OCI-LY3 (cell line): Measurements from ENCODE around the gene LRRC19.

Experiments
- H2AFZ ChIP-seq: fragments of 200-600, 300-600 bp; shearing (Covaris generic); 2 replicates; pipeline ENCODE4 v1.6.0; 2014; ENCODE audit warnings: antibody characterized with exemption, low read depth, low read length
- H3K27ac ChIP-seq: fragments of 200-600, 300-600 bp; sonication (generic); 2 replicates; pipeline ENCODE4 v1.5.1; 2014; ENCODE audit warnings: mild to moderate bottlenecking, low read length, moderate library complexity, mixed read lengths
- H3K27me3 ChIP-seq: fragments of 200-600, 300-600 bp; sonication (generic); 2 replicates; pipeline ENCODE4 v1.6.1; 2014; ENCODE audit warnings: low read depth, low read length, mixed read lengths
- H3K36me3 ChIP-seq: fragments of 200-600, 300-600 bp; sonication (generic); replicated peaks from 2 replicates; pipeline ENCODE3; 2014; ENCODE audit warnings: low read depth, low read length, mixed read lengths
- H3K4me1 ChIP-seq: fragments of 300-600, 200-600 bp; sonication (generic); 2 replicates; pipeline ENCODE4 v1.6.1; 2014; ENCODE audit warnings: low read length, mixed read lengths
- H3K4me2 ChIP-seq: fragments of 200-600, 300-600 bp; sonication (generic); 2 replicates; pipeline ENCODE4 v1.6.1; 2014; ENCODE audit warnings: low read length, mixed read lengths
- H3K4me3 ChIP-seq: fragments of 300-600, 200-600 bp; sonication (generic); 2 replicates; pipeline ENCODE4 v1.5.1; 2014; ENCODE audit warnings: antibody characterized with exemption, mild to moderate bottlenecking, low read length, moderate library complexity
- H3K79me2 ChIP-seq: fragments of 300-600, 200-600 bp; shearing (Covaris generic); 2 replicates; pipeline ENCODE4 v1.6.1; 2014; ENCODE audit warnings: mild to moderate bottlenecking, low read length, mixed read lengths
- H3K9ac ChIP-seq: fragments of 300-600, 200-600 bp; shearing (Covaris generic); 2 replicates; pipeline ENCODE4 v1.6.0; 2014; ENCODE audit warnings: mild to moderate bottlenecking, low read length, moderate library complexity
- H3K9me3 ChIP-seq: fragments of 200-600, 300-600 bp; shearing (Covaris generic); 2 replicates; pipeline ENCODE4 v1.6.1; 2014; ENCODE audit warnings: low read length, mixed read lengths; ENCODE audit not compliant: insufficient read depth
- H4K20me1 ChIP-seq: fragments of 200-600, 300-600 bp; sonication (generic); 2 replicates; pipeline ENCODE4 v1.6.1; 2016; ENCODE audit warnings: low read length, mixed read lengths; ENCODE audit not compliant: insufficient read depth
- CTCF ChIP-seq: fragments of 200-600, 300-600 bp; sonication (generic); IDR thresholded peaks from 2 replicates; pipeline ENCODE4 v1.5.1; 2014; ENCODE audit warnings: antibody characterized with exemption, low read length, low read depth
- EZH2phosphoT487 ChIP-seq: fragments of 200-600 bp; shearing (Covaris generic); IDR thresholded peaks from 2 replicates; pipeline ENCODE4 v1.6.1; 2018; ENCODE audit warnings: antibody characterized with exemption, mixed run types, low read depth

LRRC19 gene

GRCh38 chr9:26951794-26952193 is 53.7 kb downstream of the LRRC19 start:
- Histone ChIP-seq H3K9me3 (no peaks in the 10 kb centered on the region), H3K4me3 (no peak overlapping the region), H3K27ac (no peak overlapping the region), H4K20me1 (no peaks in the 10 kb centered on the region), H3K27me3 (no peaks in the 10 kb centered on the region), H3K36me3 (no peaks in the 10 kb centered on the region), H3K4me2 (no peak overlapping the region), H3K9ac (no peak overlapping the region), H3K4me1 (peaks cover 27% of the 10 kb centered on the region), H2AFZ (no peak overlapping the region), H3K79me2 (peaks cover 10% of the 10 kb centered on the region)
- TF ChIP-seq CTCF = no peak
- no peak for TF ChIP-seq EZH2phosphoT487

DNA sequence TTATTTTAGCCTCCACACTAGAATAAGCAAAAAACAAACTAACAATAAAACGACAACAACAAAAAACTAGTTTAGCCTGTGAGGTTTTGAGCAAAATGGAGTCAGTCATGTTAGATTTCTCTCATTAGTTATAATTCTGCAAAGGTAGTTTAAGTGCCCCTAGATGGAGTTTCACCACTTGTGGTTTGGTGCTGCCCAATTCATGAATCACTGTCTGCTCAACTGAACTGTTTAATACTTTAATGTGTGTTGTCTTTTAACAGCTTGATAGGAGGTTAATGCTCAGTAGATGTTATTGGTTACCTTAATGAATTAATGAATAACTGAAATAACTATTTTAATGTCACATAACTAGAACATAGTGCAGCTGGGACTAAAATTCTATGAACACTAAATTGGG is 55.0 kb downstream of the LRRC19 start:
- H3K4me3 ChIP-seq = no peak overlapping the region
- peaks cover 19% of the 10 kb centered on the region for H3K79me2 ChIP-seq
- no peak overlapping the region for H3K27ac ChIP-seq
- H4K20me1 ChIP-seq = no peaks in the 10 kb centered on the region
- H3K9me3 ChIP-seq = no peaks in the 10 kb centered on the region
- H3K9ac ChIP-seq = no peak overlapping the region
- no peaks in the 10 kb centered on the region for H3K36me3 ChIP-seq
- TF ChIP-seq EZH2phosphoT487 = no peak
- no peak for TF ChIP-seq CTCF
- H3K4me2 ChIP-seq = no peak overlapping the region
- H3K27me3 ChIP-seq = no peaks in the 10 kb centered on the region
- peaks cover 30% of the 10 kb centered on the region for H3K4me1 ChIP-seq
- H2AFZ ChIP-seq = no peak overlapping the region

DNA sequence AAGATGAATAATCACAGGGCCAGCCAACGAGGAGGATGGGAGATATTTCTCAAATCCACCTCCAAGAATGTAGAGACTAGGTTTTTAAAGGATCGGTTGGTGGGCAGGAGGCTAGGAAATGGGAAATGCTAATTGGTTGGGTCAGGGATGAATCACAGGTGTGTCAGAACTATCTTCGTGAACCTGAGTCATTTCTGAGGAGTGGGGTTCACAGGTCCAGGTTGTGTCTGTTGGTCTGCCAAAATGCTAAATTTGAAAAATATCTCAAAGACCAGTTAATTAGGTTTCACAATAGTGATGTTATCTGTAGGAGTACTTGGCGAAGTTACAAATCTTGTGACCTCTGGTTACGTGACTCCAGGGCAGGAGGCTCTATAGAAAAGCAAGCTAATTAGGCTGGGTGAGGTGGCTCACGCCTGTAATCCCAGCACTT is 55.8 kb downstream of the LRRC19 start:
- no peak overlapping the region for H3K27ac ChIP-seq

DNA sequence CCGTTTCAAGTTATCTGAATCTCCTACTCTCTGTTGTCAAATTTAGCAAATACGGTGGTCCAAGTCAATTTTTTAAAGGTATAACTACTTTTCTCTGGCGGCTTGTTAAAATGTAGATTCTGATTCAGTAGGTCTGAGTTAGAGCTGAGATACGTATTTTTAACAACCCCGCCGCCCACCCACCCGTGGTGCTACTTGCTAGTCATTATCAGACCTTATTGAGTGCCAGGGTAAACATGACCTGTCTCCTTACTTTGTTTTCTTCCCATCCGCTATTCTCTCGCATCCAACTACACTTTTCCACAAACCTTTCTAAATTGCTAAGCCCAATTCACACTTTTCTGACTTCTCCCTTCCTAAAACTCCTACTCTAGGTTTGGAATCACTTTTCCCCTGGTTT is 57.7 kb downstream of the LRRC19 start:
- Histone ChIP-seq H3K27me3 (no peaks in the 10 kb centered on the region), H3K79me2 (peaks cover 47% of the 10 kb centered on the region), H4K20me1 (no peaks in the 10 kb centered on the region), H3K9me3 (no peaks in the 10 kb centered on the region), H3K27ac (peak overlapping the region; percentile 77; the same call in 1 of the 2 replicates), H3K4me1 (peaks cover 16% of the 10 kb centered on the region), H2AFZ (peak overlapping the region; percentile 96; the same call in 1 of the 2 replicates), H3K9ac (peak overlapping the region; percentile 93), H3K36me3 (peaks cover 7% of the 10 kb centered on the region), H3K4me2 (peak overlapping the region; percentile 95), H3K4me3 (peak overlapping the region; percentile 91)
- TF ChIP-seq CTCF (no peak), EZH2phosphoT487 (no peak)

More for the DNA sequence above, 55.8 kb downstream of the LRRC19 start:
- Histone ChIP-seq H3K27me3 (no peaks in the 10 kb centered on the region), H3K4me1 (peaks cover 28% of the 10 kb centered on the region), H3K9me3 (no peaks in the 10 kb centered on the region), H4K20me1 (no peaks in the 10 kb centered on the region), H3K79me2 (peaks cover 27% of the 10 kb centered on the region), H3K4me2 (no peak overlapping the region), H2AFZ (no peak overlapping the region), H3K36me3 (no peaks in the 10 kb centered on the region), H3K9ac (no peak overlapping the region), H3K4me3 (no peak overlapping the region)
- no peak for TF ChIP-seq CTCF
- TF ChIP-seq EZH2phosphoT487 = no peak
